ENCODE measurements around the gene PAPSS2.

Gene PAPSS2

GRCh38 chr10:87750001-87750671 is 90.5 kb downstream of the PAPSS2 start:
- no peak for DNase-seq (ENCODE audit: low read depth in 2 of 2)

GRCh38 chr10:87750817-87751216 is 91.1 kb downstream of the PAPSS2 start:
- DNase-seq (ENCODE audit: low read depth in 2 of 2), result no peak

GRCh38 chr10:87751274-87751673 is 91.6 kb downstream of the PAPSS2 start:
- DNase-seq (ENCODE audit: low read depth in 2 of 2), result no peak

- DNase-seq (ENCODE audit: low read depth in 2 of 2), result no peak
Measured at GRCh38 chr10:87752566-87752965, 92.9 kb downstream of the PAPSS2 start.

GRCh38 chr10:87753995-87754866 is 94.6 kb downstream of the PAPSS2 start:
- DNase-seq (ENCODE audit: low read depth in 2 of 2), result no peak

GRCh38 chr10:87757685-87758084 is 98.0 kb downstream of the PAPSS2 start:
- no peak for DNase-seq (ENCODE audit: low read depth in 2 of 2)

- DNase-seq (ENCODE audit: low read depth in 2 of 2), result no peak
Measured at GRCh38 chr10:87759551-87759950, 99.9 kb downstream of the PAPSS2 start.

GRCh38 chr10:87760195-87760905 is 100.7 kb downstream of the PAPSS2 start:
- DNase-seq (ENCODE audit: low read depth in 2 of 2), result no peak

GRCh38 chr10:87761153-87761552 is 101.5 kb downstream of the PAPSS2 start:
- DNase-seq (ENCODE audit: low read depth in 2 of 2), result no peak

- no peak for DNase-seq (ENCODE audit: low read depth in 2 of 2)
Measured at GRCh38 chr10:87761892-87762291, 102.2 kb downstream of the PAPSS2 start.

GRCh38 chr10:87763086-87763861 is 103.6 kb downstream of the PAPSS2 start:
- DNase-seq (ENCODE audit: low read depth in 2 of 2), result no peak

GRCh38 chr10:87764072-87764934 is 104.6 kb downstream of the PAPSS2 start:
- DNase-seq (ENCODE audit: low read depth in 2 of 2), result no peak

GRCh38 chr10:87765666-87766376 is 106.1 kb downstream of the PAPSS2 start:
- DNase-seq (ENCODE audit: low read depth in 2 of 2), result no peak

GRCh38 chr10:87767253-87767652 is 107.6 kb downstream of the PAPSS2 start:
- DNase-seq (ENCODE audit: low read depth in 2 of 2), result no peak

GRCh38 chr10:87771871-87772500 is 112.3 kb downstream of the PAPSS2 start:
- DNase-seq (ENCODE audit: low read depth in 2 of 2), result no peak

- DNase-seq (ENCODE audit: low read depth in 2 of 2), result no peak
Measured at GRCh38 chr10:87775766-87776165, 116.1 kb downstream of the PAPSS2 start.

GRCh38 chr10:87776328-87776727 is 116.7 kb downstream of the PAPSS2 start:
- DNase-seq (ENCODE audit: low read depth in 2 of 2), result no peak

- no peak for DNase-seq (ENCODE audit: low read depth in 2 of 2)
Measured at GRCh38 chr10:87781545-87781944, 121.9 kb downstream of the PAPSS2 start.

- no peak for DNase-seq (ENCODE audit: low read depth in 2 of 2)
Measured at GRCh38 chr10:87782721-87783120, 123.0 kb downstream of the PAPSS2 start.

- DNase-seq (ENCODE audit: low read depth in 2 of 2), result no peak
Measured at GRCh38 chr10:87786421-87786820, 126.7 kb downstream of the PAPSS2 start.
